WERI-Rb-1 (cell line): ENCODE measurements around the gene TRIM54.

Experiments
- DNase-seq: peaks from one replicate; pipeline ENCODE4 v3.0.0-alpha.2; 2020
- H3K27ac ChIP-seq: fragments of 250-450 bp; sonication (Bioruptor Pico); 2 replicates; pipeline ENCODE4 v1.5.1; 2020; ENCODE audit warnings: mild to moderate bottlenecking, moderate library complexity
- H3K27me3 ChIP-seq: fragments of 250-450 bp; sonication (Bioruptor Pico); 2 replicates; pipeline ENCODE4 v1.5.1; 2021; ENCODE audit warnings: mild to moderate bottlenecking, low read depth, moderate library complexity; ENCODE audit not compliant: insufficient read depth, severe bottlenecking
- H3K36me3 ChIP-seq: fragments of 250-450 bp; sonication (Bioruptor Pico); 2 replicates; pipeline ENCODE4 v1.5.1; 2020; ENCODE audit warnings: mild to moderate bottlenecking, moderate library complexity
- H3K4me3 ChIP-seq: 2 replicates; pipeline ENCODE4 v1.5.1; 2011; ENCODE audit warnings: low read depth, mild to moderate bottlenecking, control low read depth, low read length
- H3K9me3 ChIP-seq: fragments of 250-450 bp; sonication (Bioruptor Pico); 2 replicates; pipeline ENCODE4 v1.5.1; 2021; ENCODE audit warnings: mild to moderate bottlenecking, moderate library complexity; ENCODE audit not compliant: severe bottlenecking
- TF ChIP-seq, protein P1 (sequence below): IDR thresholded peaks from 2 replicates; pipeline ENCODE4 v1.5.1; 2011; ENCODE audit warnings: low read depth, mild to moderate bottlenecking, control low read depth, inconsistent platforms, low read length

TRIM54 gene

DNA sequence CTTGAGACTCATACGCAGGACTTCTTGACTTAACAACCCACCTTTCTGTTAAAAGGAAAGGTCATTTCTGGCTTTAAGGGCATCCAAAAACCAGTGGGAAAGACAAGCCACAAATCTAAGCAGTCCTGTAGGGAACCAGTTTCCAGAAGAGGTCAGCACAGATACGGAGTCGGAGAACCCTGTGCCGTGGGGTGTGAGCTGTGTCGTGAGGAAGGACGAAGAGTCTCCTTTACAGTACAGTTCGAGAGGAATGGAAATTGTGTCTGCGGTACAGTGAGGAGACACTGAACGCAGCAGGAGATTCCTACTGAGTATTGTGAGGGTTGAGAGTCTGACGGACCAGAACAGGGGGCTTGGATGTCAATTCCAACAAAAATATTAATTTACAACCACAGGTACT is 37.1 kb upstream of the TRIM54 start:
- Histone ChIP-seq H3K27ac (no peak overlapping the region), H3K36me3 (peaks cover 50% of the 10 kb centered on the region), H3K4me3 (no peak overlapping the region), H3K9me3 (no peaks in the 10 kb centered on the region), H3K27me3 (no peaks in the 10 kb centered on the region)
- no peak for DNase-seq
- TF ChIP-seq, protein P1, sequence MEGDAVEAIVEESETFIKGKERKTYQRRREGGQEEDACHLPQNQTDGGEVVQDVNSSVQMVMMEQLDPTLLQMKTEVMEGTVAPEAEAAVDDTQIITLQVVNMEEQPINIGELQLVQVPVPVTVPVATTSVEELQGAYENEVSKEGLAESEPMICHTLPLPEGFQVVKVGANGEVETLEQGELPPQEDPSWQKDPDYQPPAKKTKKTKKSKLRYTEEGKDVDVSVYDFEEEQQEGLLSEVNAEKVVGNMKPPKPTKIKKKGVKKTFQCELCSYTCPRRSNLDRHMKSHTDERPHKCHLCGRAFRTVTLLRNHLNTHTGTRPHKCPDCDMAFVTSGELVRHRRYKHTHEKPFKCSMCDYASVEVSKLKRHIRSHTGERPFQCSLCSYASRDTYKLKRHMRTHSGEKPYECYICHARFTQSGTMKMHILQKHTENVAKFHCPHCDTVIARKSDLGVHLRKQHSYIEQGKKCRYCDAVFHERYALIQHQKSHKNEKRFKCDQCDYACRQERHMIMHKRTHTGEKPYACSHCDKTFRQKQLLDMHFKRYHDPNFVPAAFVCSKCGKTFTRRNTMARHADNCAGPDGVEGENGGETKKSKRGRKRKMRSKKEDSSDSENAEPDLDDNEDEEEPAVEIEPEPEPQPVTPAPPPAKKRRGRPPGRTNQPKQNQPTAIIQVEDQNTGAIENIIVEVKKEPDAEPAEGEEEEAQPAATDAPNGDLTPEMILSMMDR: no peak

DNA sequence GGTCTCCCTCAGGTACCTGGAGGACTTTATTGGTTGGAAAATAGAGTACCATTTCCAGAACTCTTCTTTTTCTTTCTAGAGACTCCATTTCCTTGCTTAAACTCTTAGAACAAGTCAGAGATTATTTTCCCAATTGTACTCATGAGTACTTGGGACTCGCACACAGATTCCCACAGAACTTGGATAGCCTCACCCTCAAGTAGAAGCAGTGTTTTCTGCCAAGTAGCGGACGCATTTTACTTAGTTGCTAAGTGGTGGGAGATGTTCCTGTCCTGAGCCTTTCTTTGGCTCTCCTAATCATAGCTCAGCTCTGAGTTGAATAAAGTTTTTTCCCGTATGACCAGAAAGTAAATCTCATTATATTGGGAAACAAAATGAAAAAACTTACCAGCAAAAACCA is 36.6 kb upstream of the TRIM54 start:
- Histone ChIP-seq H3K36me3 (peaks cover 45% of the 10 kb centered on the region), H3K27ac (no peak overlapping the region), H3K9me3 (no peaks in the 10 kb centered on the region), H3K27me3 (no peaks in the 10 kb centered on the region), H3K4me3 (no peak overlapping the region)
- TF ChIP-seq, protein P1: no peak
- no peak for DNase-seq

DNA sequence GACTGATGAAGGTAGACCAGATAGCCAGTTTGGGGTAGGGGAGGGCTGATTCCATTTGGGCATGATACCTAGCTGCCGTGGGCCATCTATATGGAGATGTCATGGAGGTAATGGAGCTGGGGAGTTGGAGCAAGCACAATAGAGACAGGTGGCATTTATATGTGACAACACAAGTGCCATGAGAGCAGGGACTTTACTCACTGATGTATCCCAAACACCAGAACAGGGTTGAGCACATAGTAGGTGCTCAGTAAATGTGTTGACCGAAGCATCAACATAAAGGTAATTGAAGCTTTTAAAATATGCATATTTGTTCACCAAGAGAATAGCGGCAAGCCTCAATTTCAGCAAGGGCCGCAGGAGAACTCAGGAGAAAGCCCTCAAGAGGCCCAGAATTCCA is 34.3 kb upstream of the TRIM54 start:
- no peak for DNase-seq
- no peaks in the 10 kb centered on the region for H3K9me3 ChIP-seq
- H3K27ac ChIP-seq: no peak overlapping the region
- H3K27me3 ChIP-seq: no peaks in the 10 kb centered on the region
- TF ChIP-seq, protein P1: no peak
- no peak overlapping the region for H3K4me3 ChIP-seq
- peaks cover 22% of the 10 kb centered on the region for H3K36me3 ChIP-seq

DNA sequence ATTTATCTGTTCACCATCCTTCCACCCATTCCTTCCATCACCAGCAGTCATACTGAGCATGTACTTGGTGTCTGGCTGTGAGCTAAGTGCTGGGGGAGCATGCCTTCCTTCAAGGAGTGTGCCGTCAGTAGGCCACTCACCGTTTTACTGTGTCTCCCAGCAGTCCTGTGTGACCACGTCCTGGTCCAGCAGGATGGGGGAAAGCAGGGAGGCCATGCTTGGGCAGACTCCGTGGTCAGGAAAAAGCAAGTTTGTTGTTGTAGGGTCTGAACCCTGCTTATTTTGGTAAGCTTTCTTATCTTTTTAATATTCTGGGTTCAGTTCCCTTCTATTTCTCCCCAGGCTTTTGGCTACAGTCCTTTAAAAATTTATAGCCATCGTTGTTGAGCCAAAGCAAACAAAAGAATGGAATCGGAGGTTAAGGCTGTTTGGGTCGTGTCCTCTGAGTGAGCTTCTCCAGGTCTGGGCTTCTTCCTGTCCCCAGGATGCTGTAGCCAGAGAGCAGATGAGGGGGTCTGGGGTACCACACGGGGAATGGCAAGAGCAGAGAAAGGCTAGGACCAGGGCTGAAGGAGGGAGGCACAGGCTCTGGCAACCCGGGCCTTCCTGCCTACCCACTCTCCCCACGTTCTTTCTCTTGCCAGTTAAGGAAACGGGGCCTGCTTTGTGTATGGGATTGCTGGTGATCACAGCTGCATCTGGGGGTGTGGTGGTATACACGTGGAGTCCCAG is 32.9 kb upstream of the TRIM54 start:
- H3K27ac ChIP-seq: no peak overlapping the region
- peaks cover 8% of the 10 kb centered on the region for H3K36me3 ChIP-seq
- no peaks in the 10 kb centered on the region for H3K27me3 ChIP-seq
- H3K4me3 ChIP-seq: no peak overlapping the region
- TF ChIP-seq, protein P1: no peak
- no peaks in the 10 kb centered on the region for H3K9me3 ChIP-seq
- no peak for DNase-seq

DNA sequence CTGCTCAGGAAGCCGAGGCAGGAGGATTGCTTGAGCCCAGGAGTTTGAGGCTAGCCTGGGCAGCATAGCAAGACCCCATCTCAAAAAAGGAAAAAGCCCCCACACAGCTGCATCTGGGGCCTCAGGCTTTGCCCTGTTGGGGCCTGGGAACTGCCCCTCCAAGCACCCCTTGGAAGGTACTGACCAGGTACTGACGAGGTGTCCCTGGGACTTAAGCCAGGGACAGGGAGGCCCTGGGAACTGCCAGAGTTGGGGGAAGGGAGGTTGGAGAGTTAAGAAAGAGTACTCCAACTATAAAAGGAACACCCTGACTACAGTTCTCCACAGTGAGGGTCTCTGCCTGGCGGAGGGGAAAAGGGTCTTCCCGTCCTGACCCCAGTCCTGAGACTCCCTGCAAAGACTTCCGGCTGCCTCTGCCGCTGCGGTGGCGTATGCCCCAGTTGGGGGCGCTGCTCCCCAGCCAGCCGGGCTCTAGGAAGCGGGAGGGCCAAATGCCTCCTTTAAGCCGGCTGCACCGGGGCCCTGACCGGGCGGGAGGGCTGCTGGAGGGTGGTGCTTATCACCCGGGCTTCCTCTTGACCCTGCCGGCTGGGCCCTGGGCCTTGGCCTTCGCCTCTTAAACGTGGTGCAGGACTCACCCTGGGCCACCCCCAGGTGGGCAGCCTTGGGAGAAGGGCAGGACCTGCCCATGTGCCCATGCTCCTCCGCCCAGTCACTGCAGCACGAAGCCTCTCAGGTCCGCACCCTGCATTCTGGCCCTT is 32.2 kb upstream of the TRIM54 start:
- H3K4me3 ChIP-seq: no peak overlapping the region
- peak; percentile 94 for DNase-seq

More for the DNA sequence above, 32.2 kb upstream of the TRIM54 start:
- TF ChIP-seq, protein P1: peak; percentile 98
- peaks cover under 1% of the 10 kb centered on the region; the same call in 1 of the 2 replicates for H3K36me3 ChIP-seq
- no peaks in the 10 kb centered on the region for H3K9me3 ChIP-seq
- no peaks in the 10 kb centered on the region for H3K27me3 ChIP-seq
- H3K27ac ChIP-seq: peak overlapping the region; percentile 63
